OCI-M2 (cell line): ENCODE data around the gene USP34.
"Not testable (repeated sequence)": the region's sequence is repeated elsewhere in the genome, so short reads cannot be mapped to it uniquely, and the experiment has no call there.

Source experiments
- DNase-seq: peaks from one replicate; lab custom pipeline; 2025; ENCODE audit not compliant: unreplicated experiment; lab: John Stamatoyannopoulos, UW

The USP34 gene

GRCh38 chr2:61463769-61464475, 7.0 kb downstream of the USP34 start:
- DNase-seq: no peak

GRCh38 chr2:61461404-61461803, 9.5 kb downstream of the USP34 start:
- no peak for DNase-seq

- DNase-seq: no peak
Measured at GRCh38 chr2:61460163-61460562, 10.7 kb downstream of the USP34 start.

GRCh38 chr2:61456746-61457420, 14.0 kb downstream of the USP34 start:
- no peak for DNase-seq

- DNase-seq: no peak
Measured at GRCh38 chr2:61456070-61456745, 14.7 kb downstream of the USP34 start.

GRCh38 chr2:61454972-61455371, 15.9 kb downstream of the USP34 start:
- DNase-seq: not testable (repeated sequence)

GRCh38 chr2:61454383-61454782, 16.5 kb downstream of the USP34 start:
- no peak for DNase-seq

GRCh38 chr2:61452392-61452791, 18.5 kb downstream of the USP34 start:
- DNase-seq: no peak

GRCh38 chr2:61451178-61451577, 19.7 kb downstream of the USP34 start:
- DNase-seq: no peak

GRCh38 chr2:61450144-61450543, 20.7 kb downstream of the USP34 start:
- no peak for DNase-seq

GRCh38 chr2:61448229-61448628, 22.7 kb downstream of the USP34 start:
- no peak for DNase-seq

GRCh38 chr2:61446971-61447370, 23.9 kb downstream of the USP34 start:
- not testable (repeated sequence) for DNase-seq

GRCh38 chr2:61443342-61444041, 27.4 kb downstream of the USP34 start:
- DNase-seq: no peak

- no peak for DNase-seq
Measured at GRCh38 chr2:61439241-61440002, 31.5 kb downstream of the USP34 start.

GRCh38 chr2:61438670-61439069, 32.2 kb downstream of the USP34 start:
- no peak for DNase-seq

GRCh38 chr2:61437170-61437569, 33.7 kb downstream of the USP34 start:
- DNase-seq: no peak

- DNase-seq: no peak
Measured at GRCh38 chr2:61436092-61436491, 34.8 kb downstream of the USP34 start.

GRCh38 chr2:61435291-61435690, 35.6 kb downstream of the USP34 start:
- DNase-seq: no peak

GRCh38 chr2:61434314-61434713, 36.6 kb downstream of the USP34 start:
- DNase-seq: no peak

GRCh38 chr2:61433606-61434005, 37.3 kb downstream of the USP34 start:
- no peak for DNase-seq

GRCh38 chr2:61432990-61433389, 37.9 kb downstream of the USP34 start:
- no peak for DNase-seq
